ENCODE results near the gene PHGDH.
"Not testable (repeated sequence)": the region's sequence is repeated elsewhere in the genome, so short reads cannot be mapped to it uniquely, and the experiment has no call there.

PHGDH gene

DNA sequence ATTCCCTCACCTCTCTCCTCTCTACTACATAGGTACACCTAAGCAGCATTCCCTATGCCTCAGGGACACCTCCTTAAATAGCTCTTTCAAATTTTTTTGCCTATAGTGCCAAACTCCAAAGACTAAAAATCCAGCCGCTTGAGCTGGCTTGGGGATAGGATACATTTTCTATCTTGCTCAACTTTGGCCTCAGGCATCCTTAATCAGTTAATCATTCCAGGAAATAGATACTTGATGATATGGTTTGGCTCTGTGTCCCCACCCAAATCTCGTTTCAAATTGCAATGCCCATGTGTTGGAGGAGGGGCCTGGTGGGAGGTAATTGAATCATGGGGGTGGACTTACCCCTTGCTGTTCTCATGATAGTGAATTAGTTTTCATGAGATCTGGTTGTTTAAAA lies 11.4 kb upstream of the PHGDH start:
- DNase-seq = no peak

DNA sequence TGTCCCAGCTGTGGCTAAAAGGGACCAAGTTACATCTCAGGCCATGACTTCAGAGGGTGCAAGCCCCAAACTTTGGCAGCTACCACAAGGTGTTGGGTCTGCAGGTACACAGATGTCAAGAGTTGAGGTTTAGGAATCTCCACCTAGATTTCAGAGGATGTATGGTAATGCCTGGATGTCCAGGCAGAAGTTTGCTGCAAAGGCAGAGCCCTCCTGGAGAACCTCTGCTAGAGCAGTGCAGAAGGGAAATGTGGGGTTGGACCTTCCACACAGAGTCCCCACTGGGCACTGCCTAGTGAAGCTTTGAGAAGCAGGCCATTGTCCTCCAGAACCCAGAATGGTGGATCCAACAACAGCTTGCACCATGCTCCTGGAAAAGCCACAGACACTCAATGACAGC lies 10.1 kb upstream of the PHGDH start:
- no peak for DNase-seq

DNA sequence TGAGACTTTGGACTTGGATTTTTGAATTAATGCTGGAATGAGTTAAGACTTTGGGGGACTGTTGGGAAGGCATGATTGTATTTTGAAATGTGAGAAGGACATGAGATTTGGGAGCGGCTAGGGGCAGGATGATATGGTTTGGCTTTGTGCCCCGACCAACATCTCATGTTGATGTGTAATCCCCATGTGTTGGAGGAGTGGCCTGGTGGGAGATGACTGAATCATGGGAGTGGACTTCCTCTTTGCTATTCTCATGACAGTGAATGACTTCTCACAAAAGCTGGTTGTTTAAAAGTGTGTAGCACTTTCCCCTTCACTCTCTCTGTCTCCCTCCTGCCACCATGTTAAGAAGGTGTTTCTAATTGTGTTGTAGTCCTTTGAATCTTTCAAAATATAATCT lies 9.3 kb upstream of the PHGDH start:
- no peak for DNase-seq

DNA sequence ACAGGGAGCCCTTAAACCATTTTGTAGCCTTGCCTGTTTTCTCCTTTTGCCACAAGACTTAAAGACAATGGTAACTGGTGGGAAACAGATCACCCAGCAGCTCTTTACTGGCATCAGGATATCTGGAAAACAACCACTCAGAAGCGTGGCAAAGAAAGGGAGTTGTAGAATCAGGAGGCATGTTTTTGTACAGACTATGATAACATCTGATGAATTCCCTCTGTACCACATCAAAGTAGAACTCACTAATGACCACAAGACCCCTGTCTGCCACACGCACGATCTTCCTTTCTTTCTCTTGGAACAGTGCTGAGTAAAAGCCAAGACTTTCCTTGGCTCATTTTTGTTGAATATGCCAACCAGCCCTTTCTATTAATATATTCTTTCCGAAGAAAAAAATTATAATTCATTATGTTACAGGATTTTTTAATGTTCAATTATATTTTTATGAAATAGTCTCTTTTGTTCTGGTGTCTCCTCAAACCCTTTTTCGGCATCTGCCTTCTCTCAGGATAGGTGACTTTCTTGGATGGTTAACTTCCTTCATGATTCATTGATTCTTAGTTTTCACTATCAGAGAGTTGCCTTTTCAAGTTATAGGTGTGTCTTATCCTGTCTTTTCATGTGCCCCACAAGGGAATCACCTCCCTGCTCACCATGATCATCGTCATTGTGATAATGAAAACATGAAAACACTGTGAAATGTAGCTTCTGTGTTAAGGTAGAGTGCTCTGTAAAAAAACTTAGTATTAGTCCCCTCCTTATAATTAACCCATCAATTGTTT lies 7.9 kb upstream of the PHGDH start:
- no peak for DNase-seq

DNA sequence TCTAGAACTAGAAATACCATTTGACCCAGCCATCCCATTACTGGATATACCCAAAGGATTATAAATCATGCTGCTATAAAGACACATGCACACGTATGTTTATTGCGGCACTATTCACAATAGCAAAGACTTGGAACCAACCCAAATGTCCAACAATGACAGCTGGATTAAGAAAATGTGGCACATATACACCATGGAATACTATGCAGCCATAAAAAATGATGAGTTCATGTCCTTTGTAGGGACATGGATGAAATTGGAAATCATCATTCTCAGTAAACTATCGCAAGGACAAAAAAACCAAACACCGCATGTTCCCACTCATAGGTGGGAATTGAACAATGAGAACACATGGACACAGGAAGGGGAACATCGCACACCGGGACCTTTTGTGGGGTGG lies 5.1 kb upstream of the PHGDH start:
- not testable (repeated sequence) for DNase-seq

DNA sequence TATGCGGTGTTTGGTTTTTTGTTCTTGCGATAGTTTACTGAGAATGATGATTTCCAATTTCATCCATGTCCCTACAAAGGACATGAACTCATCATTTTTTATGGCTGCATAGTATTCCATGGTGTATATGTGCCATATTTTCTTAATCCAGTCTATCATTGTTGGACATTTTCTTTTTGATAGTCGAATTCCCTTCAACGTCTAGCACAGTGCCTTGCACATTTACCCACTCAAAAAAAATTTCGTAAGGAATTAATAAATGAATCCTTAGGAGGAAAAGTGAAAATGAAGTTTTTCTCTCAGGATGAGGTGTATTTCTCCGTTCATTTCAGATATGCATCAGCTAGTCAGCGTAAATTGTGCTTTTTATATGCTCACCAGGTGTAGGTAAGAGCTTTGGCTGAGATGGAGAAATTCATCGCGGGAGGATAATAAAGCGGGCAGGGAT lies 354 bp upstream of the PHGDH start:
- DNase-seq = not testable (repeated sequence)

DNA sequence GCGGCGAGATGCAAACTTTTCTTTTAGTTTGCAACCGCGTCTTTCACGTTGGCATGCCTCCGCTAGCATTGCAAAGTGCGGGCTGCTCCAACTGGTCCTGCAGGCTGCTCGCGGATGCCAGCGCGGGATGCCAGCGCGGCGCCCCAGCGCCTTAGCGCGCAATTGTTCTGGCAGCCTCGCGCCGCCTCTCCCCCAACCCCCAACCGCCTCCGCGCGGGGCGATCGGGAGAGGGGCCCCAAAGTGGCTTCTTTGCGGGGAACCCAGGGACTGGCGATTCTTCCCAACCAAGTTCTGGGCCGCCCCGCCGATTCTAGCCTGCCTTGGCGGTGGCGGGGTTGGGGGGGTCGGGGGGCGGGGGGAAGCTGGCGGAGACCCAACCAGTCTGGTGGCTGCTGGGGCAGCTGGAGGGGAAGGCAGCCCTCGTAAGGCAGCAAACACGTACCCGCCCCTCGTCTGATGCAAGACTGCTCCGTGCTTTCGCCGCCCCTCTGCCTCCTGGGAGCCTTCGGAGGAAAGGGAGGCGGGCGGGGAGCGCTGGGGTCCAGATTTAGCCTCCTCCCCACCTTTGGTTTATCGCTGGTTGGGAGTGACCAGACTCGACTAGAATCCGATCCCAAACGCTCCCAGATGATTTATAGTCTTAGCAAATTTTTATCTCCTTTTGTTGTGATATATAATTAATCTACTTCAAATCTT lies 756 bp downstream of the PHGDH start:
- DNase-seq = peak; percentile 83

DNA sequence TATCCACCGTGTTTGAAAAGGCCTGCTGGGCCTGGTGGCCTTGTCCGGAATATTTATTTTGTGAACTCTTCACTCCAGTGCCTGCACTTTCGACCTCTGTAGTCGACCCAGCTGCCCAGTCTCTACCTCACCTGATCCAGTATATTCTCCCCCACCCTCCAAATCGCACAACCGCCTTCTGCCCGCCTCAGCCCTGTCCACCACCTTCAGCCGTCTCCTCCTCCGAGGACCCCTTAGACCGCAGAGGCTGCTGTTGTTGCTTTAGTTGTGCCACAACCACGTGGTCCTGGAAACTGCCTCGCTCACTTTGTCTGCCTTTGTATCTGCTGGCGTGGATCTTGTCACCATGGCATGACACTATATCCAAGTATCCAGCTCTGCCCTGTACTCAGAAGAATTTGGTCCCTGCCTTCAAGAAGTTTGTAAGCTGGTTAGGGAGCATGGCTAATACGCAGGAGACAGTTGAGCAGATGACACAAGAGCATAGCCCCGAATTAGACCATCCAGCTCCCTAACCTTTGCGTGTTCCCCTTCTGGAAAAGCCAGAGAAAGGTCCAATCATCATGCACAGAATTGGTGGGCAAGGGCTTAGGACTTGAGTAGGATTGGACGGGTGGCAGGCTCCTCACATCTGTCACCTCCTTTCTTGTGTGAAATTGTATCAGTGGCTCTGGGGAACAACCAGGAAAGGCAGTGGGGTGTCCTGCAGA lies 1.5 kb downstream of the PHGDH start:
- DNase-seq = peak; percentile 18

DNA sequence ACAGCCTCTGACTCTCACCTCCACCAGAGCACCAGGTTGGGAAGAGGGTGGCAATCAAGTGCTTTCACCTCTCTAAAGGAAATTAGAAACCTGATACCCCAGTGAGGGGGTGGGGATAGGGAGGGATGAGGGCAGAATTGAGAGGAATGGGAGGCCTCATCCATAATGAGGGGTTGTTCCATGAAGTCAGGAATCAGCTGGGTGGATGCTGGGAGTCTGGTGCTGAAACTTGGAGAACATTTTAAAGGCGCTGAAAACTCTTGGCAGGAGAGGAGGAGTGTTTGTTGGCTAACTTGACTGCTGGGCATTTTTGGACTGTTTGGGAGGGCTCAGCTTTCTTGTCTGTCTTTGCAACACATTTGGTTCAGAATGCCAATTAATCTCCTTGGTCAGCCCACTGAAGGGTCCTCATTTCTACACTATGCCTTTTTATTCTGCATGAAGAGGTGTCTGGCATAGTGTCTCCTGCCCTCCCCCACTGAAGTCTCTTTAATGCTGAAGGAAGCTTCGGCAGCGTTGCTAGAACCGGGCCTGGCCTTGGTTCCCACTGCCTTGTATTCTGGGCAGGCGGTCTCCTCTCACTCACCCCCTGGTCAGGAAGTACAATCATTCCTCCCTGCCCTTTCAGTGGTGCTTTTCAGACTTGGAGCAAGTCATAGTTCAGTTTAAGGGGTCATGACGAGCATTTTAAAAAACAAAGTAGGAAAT lies 2.2 kb downstream of the PHGDH start:
- DNase-seq = peak; percentile 51

DNA sequence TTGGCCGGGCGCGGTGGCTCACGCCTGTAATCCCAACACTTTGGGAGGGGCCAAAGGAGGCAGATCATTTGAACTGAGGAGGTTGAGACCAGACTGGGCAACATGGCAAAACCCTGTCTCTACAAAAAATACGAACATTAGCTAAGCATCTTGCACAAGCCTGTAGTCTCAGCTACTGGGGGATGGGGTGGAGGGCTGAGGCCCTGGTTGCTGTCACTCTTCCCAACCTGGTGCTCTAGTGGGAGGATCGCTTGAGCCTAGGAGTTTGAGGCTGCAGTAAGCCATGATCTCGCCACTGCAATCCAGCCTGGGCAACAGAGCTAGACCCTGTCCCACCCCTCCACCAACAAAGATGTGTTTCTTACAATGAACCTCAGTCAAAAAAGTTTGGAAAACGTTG lies 2.8 kb downstream of the PHGDH start:
- no peak for DNase-seq

DNA sequence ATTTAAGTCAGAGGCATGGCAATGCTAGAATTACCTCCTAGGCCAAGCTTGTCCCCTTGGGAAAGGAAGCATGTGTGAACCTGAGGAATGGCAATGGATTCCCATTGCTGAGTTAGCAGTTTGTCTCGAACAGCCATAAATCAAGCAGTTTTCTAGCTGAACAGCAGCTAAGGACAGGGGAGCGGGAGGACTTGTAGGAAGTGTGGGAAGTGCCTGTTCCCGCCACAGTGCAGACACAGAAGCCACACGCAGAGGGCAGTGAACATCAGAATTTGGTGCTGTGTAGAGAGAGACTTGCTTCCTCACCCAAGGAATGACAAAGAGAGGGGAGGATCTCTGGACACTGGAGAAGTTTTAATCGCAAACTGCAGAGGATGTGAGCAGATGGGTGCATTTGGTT lies 3.8 kb downstream of the PHGDH start:
- DNase-seq = no peak

DNA sequence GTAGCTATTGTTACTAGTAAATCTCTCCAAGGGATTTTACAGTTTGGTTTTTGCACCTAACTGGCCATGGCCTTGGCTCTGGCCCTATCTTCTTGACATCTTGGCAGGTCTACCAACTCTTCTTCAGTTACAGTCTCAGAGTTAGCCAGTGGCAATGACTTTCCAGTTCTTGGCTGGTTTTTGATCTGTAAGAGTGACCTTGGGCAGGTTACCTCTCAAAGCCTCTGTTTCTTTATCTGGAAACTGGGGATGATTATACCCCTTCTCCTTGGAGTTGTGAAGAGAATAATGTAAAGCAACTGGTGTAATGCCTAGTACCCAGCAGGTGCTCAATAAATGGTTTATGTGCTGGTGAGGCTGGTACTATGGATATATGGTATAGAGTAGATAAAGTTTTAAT lies 6.7 kb downstream of the PHGDH start:
- DNase-seq = no peak

DNA sequence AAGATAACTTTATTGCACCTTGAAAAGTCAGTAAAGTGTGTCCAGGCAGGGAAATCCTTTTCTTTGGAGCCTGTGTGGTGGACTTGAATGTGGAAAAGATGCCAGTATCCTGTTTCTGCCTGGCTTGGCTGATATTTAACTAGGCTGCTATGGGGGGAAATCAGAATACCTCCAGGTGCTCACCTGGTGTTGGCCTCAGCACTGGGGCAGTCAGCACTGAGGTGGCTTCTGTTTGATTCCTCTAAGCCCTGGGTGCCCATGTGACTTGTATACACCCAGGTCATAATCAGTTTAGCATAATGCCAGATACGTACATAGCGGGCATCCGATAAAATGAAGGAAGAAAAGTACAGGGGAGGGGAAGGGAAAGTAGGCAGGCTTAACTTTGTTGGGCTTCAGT lies 7.2 kb downstream of the PHGDH start:
- DNase-seq = no peak

DNA sequence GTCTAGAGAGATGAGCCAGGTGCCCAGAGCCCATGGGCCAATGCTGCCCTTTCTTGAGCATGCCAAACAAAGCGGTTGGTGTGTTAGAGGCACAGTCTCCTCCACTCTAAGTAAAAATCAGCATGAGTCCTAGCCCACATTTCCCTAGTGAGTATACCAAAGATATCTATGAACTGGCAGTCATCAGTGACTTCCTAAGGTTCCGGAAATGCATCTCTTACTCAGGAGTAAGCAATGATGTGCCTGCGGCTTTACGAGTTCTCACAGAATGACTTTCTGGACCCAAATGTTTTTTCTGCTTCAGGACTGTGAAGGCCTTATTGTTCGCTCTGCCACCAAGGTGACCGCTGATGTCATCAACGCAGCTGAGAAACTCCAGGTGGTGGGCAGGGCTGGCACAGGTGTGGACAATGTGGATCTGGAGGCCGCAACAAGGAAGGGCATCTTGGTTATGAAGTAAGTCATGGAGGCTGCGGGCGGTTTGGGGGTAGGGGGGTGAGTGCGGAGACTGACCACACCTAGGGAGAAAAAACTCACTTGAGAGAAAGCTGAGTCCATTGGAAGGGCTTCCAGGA lies 9.2 kb downstream of the PHGDH start:
- no peak for DNase-seq

DNA sequence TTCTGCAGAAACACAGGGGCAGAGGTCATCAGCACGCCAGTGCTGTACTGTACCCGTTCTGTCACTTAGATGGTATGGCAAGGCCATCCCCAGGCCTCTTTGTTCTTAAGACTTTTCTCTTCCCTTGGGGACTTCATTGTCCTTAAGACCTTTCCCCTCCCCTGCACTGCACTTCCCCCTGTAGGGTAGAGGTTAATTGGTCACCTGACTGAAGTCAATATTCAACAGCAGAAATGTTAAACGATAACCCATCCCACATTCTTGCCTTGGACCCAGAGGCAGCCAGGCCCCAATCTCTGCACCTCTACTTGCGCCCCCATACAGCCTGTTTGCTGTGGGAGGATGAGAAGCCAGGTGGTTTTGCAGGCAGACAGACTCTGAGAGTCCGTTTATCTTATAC lies 10.2 kb downstream of the PHGDH start:
- no peak for DNase-seq

DNA sequence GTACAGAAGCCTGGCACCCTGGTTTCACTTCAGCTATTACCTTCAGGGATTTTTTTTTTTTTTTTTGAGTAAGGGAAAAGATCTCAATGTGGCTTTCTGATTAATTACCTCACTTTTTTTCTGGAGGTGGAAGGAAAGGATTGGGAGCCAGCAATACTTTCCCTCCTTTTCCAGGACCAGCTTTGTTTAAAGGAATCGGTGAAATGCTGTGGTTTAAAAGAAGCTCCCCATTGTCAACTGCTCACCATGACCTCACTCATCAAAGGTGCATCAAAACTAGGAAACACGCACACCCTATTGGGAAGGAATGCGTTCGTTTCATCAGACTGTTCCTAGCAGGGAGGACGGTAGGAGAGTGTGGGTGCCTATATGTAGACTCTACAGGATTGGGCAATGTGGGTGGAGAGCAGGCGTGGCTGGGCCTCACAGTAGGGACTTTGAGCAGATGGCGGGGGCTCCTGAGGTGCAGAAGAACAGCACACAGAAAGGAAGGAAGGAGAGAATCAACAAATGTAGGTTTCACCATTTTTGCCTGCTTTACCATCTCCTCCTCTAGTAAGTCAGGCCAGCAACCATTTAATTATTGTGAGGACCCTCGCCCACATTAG lies 13.0 kb downstream of the PHGDH start:
- no peak for DNase-seq

DNA sequence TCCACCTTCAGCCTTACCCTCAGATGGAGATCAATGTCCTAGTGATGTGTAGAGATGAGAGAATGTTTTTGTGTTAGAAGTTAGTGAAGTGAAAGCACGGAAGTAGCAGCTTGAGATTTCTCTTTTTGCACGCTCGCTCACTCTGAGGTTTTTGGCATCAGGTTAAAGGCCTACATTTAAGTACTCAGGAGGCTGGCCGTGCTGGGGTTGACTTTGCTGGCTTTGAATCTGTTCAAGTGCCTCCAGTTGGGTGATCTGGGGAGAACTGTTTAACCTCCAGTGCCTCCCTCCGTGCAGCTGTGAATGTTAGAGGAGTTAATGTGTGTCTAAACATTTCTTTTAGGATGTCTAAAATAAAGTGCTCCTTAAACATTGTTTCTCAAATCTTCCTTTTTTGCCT lies 13.9 kb downstream of the PHGDH start:
- DNase-seq = no peak

DNA sequence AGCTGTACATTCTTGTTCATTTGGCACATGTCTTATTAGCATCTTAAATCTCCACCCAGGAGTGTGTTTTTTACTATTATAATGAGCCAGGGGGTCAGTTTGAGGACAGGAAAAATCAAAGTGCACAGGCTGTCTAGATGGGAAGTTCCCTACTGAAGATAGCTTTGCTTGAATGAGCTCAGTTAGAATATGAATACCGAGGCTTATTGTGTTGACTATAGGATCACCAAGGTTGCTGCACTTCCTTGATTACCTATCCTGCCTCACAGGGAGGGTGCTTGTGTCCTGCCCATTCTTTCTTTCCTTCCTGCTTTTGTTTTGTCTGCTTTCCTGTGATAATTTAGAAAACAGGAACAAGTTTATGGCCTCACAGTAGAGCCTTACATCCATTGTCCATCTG lies 16.3 kb downstream of the PHGDH start:
- no peak for DNase-seq

DNA sequence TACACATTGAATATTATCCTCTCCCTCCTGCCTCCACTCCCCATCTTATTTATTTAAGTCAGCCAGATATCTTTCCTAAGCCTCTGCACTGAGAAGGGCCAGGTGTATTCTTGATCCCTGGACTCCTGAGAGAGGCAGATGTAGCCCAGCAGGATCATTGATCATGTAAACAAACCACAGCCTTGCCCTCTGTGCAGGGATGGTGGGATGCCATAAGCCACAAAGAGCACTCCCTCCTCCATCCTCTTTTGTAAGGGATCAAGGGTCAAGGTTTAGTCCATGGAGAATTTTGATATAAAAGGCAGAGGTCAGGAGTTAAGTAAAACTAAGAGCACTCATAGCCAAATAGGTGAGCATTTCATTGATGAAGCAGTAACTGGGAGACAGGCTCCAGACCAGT lies 17.3 kb downstream of the PHGDH start:
- peak; percentile 10 for DNase-seq

DNA sequence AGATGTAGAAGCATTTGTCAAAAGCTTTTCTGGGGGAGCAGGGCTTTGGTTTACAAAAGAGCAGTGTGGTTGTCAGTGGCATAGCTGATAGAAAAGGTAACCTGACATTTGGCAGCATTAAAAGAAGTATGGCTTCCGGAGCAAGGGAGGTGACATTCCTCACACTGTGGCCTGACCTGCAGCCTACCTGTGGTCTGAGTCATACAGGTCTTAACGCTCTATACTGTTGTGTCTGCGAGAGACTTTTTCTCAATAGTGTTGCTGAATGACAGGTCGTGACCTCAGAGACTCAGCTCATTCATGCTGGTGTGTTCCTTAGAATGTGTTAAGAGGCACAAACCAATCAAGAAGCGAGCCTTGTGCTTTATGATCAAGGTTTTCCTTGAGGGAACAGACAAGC lies 19.3 kb downstream of the PHGDH start:
- no peak for DNase-seq

DNA sequence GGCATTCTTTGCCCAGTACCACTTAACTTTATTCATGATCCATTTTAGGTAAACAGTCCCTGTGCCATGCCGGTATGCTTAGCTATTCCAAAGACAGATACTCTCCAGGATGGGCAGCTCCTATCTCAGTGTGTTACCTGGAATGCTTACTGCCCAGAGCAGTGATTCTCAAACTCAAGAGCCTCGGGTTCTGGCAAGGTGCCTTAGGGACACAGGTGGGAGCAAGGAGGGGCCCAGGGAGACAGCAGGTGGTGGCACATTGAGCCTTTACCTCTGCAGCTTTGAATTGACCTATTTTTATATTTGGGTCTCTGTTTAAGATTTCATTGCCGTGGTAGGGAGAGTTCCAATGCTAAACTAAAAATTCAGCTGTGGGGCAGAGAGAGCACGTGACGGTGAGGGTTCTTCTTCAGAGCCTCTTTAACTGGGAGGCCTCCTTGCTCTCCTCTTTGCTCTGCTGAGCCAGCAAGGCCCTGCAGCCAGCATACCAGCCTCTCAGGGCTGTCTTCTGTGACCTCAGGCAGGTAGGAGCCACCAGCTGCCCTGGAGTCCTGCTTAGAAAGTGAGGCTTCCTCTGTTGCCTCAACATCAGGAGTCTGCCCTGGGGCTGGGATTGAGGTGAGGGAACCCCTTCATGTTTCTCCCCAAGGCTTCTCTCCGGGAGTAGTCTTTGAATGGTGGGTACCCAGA lies 20.2 kb downstream of the PHGDH start:
- DNase-seq = no peak

All from NCI-H345 (cell line).